Effector CD4-positive, alpha-beta T cell (primary cell): ENCODE results near the gene FN3K.

Experiments
- DNase-seq: peaks from one replicate; pipeline ENCODE4 v3.0.0-alpha.2; 2020
- total RNA-seq: gene quantifications from one replicate; lab custom pipeline; 2026; lab: John Stamatoyannopoulos, UW

Gene FN3K
- 1.5 reads per million for total RNA-seq

- DNase-seq: no peak
Measured at GRCh38 chr17:82734987-82735866, at the start of gene FN3K. TSS of gene FN3K (plus strand) at chr17:82735615. CDS start at chr17:82735637, 22 bp downstream.

DNA sequence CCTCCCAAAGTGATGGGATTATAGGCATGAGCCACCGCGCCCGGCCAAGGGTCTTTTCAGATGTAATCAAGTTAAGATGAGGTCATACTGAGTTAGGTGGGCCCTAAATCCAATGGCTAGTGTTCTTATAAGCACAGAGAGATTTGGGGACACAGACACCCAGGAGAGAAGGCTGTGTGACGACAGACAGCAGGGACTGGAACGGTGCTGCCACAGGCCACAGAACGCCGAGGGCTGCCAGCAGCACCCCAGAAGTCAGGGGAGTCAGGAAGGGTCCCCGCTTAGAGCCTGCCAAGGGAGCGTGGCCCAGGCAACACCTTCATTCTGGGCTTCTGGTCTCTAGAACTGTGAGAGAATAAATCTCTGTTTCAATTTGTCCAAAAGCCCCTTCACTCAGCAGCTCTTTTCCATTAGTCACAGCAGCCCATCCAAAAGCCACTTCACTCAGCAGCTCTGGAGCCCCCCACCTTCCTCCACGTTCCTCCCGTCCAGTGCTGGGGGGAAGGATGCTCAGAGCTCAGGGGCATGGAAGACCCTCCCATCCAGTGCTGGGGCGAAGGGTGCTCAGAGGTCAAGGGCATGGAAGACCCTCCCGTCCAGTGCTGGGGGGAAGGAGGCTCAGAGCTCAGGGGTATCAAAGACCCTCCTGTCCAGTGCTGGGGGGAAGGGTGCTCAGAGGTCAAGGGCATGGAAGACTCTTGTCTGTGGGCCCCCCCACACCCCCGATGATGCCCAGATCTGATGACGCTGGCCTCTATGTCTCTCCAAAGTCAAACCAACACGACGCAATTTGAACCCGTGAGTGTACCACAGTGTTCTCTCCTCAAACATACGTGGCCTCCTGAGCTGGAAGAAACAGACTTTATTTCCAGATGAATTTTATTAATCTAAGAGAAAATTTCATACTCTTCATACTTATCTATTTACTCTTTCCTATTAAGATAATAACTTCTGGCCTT is 48.8 kb upstream of the FN3K start:
- no peak for DNase-seq

- DNase-seq: no peak
Measured at GRCh38 chr17:82687375-82687861, 48.0 kb upstream of the FN3K start.

GRCh38 chr17:82687871-82688270 is 47.5 kb upstream of the FN3K start:
- no peak for DNase-seq

GRCh38 chr17:82689077-82689476 is 46.3 kb upstream of the FN3K start:
- DNase-seq: no peak

- no peak for DNase-seq
Measured at GRCh38 chr17:82690786-82691489, 44.5 kb upstream of the FN3K start.

- DNase-seq: no peak
Measured at GRCh38 chr17:82691714-82692113, 43.7 kb upstream of the FN3K start.

GRCh38 chr17:82692268-82692667 is 43.1 kb upstream of the FN3K start:
- no peak for DNase-seq

DNA sequence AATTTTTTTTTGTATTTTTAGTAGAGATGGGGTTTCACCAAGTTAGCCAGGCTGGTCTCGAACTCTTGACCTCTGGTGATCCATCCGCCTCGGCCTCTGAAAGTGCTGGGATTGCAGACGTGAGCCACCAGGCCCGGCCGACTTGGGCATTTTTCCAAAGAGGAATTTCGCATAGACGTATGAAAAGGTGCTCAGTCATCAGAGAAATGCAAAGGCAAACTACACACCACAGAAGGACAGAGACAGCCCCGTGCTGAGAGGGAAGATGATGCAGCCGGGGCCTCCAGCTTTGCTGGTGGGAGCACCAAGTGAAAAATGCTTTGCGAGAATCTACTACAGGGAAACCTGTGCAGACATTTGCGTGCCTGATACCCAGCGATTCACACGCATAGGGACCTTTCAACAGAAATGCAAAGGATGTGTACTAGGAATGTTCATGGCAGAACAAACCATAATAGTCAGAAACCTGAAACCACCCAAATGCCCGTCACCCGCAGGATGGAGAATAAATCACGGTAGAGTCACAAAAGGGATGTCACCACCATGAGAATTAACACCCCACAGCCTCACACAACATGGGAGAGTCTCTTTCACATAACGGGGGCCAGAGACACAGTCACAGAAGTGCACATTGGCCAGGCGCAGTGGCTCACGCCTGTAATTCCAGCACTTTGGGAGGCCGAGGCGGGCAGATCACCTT is 42.1 kb upstream of the FN3K start:
- no peak for DNase-seq

DNA sequence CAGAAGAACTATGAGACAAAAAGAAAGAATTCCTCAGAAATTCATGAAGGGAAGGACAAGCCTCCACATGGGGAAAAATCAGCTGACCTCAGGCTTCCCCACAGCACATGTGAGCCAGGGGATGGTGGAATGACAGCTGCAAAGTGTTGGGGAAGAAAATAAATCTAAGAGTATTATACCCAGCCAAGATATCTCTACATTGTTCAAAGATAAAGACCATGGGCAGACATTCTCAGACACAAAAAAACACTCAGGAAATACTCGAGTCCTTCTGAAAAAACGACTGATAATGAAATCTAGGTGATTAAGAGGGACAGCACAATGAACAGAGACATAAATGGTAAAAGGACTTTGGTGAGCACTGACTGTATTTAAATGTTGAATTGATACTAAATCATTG is 40.8 kb upstream of the FN3K start:
- DNase-seq: no peak

DNA sequence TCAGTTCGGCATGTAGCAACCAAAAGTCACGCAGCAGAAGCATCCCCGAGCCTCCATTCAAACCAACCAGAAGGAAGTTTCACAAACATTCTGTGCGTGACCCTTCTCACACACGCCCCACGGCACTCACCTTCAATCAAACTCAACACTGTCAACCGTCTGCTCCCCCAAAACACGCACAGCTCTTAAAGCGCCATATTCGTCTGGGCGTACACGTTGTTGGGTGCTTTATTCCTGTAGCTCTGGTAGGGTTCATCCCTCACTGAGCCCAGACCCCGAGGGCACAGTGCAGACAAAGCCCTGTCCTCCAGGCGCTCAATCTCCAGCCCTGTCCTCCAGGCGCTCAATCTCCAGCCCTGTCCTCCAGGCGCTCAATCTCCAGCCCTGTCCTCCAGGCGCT is 39.2 kb upstream of the FN3K start:
- no peak for DNase-seq

GRCh38 chr17:82696916-82697807 is 38.3 kb upstream of the FN3K start:
- DNase-seq: no peak

GRCh38 chr17:82697808-82698064 is 37.7 kb upstream of the FN3K start:
- no peak for DNase-seq

GRCh38 chr17:82698065-82698973 is 37.1 kb upstream of the FN3K start, which contains the start of gene RAB40B:
TSS of gene RAB40B (minus strand) at chr17:82698698. CDS start at chr17:82698596, 102 bp downstream.
- DNase-seq: peak; percentile 98

DNA sequence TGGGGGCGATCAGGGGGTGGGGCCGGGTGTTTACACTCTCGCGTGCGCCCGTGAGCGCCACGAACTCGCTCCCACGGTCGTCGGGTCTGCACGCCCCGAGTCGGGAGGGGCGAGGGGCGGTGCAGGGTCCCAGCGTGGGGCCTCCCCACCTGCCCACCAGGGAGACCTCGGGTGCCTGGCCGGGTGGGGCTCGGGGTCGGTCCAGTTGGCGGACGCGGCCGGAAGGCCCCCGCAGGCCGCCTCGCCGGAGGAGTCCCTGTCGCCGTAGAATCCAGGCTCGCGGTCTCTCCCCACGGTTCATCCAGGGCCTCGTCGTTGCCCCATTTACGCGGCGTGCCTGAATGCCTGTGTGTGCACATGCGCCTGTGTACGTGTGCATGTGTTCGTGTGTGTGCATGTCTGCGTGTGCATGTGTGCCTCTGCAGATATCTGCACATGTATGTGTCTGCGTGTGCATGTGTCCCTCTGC is 36.4 kb upstream of the FN3K start:
- no peak for DNase-seq

DNA sequence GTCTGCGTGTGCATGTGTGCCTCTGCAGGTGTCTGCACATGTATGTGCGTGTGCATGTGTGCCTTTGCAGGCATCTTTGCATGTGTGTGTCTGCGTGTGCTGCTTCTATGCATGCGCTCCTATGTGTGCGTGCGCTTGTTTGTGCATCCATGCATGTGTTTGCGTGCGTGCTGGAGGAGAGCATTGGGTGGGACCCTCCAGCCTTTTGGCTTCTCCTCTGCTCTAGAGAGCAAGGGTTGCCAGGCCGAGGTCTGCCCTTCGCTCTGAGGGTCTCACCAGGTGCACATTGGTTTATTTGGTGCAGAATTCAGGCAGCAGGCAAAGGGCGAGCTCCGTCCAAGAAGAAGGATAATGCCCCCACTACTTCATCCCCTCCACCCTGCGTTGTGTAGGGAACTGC is 35.9 kb upstream of the FN3K start:
- DNase-seq: no peak

DNA sequence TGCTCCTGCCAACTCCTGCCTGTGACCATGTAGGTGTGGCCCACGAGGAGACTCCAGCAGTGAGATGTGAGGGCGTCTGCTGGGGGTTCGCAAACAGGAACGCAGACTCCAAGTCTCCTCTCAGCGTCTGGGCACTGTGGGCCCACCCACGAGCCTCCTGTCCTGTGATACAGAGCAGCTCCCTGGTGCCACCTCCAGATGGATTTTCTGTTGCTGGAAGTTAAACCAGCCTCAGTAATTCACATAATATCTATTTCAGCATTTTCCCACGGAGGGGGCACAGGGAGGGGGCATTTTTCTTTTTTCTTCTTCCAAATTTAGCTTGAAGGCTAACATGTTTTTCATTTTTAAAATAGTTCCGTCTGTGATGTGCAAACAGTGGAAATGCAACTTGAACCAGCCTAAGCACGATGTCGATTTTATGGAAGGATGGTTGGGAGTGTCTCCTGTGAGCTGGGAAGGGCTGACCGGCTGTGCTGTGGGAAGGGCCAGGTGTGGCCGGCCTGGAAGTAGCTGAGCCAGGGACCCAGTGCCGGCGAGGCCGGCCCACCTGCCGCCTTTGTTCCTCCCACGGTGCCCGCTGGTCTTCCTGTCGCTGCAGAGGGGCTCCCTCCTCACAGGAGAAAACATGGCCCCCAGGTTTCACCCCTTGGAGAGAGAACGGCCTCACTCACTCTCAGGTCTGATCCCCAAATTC is 33.0 kb upstream of the FN3K start:
- no peak for DNase-seq

GRCh38 chr17:82703036-82703745 is 32.2 kb upstream of the FN3K start:
- DNase-seq: no peak
